Activated CD4-positive, alpha-beta T cell treated with anti-CD3 and anti-CD28 coated beads, Interleukin-2, amount 10 ng/mL, durations not matched to agents 24 days and 14 days (primary cell): Measurements from ENCODE around the gene TAF7L. TPM values are rescaled to one million over a fixed set of nuclear protein-coding genes. Genes with fewer than 3 reads are reported as not detected.

Source experiments
- total RNA-seq: library from RNA; stranded (reverse); gene quantifications from 2 replicates; pipeline ENCODE4 v1.2.3, GENCODE V29; 2022

Gene TAF7L
- total RNA-seq, 1 donor from 2014 or later, result 0.19 TPM

Other genes starting within 250 kb of the TAF7L start
- 19.7 and 19.8 TPM in 2 replicates for gene TRMT2B, start 239.2 kb downstream of the TAF7L start, total RNA-seq
- not detected in 2 replicates for gene TMEM35A, start 212.5 kb downstream of the TAF7L start, total RNA-seq
- gene CENPI, start 193.1 kb downstream of the TAF7L start, total RNA-seq, result 14.9 and 19.4 TPM in 2 replicates
- gene DRP2, start 71.5 kb downstream of the TAF7L start, total RNA-seq, result 0.28 and 0.31 TPM in 2 replicates
- 28.3 and 32.8 TPM in 2 replicates for gene TIMM8A, start 57.4 kb upstream of the TAF7L start, total RNA-seq
- not detected in 2 replicates for gene BTK, start 94.9 kb upstream of the TAF7L start, total RNA-seq
- 252 and 278 TPM in 2 replicates for gene RPL36A, start 99.7 kb upstream of the TAF7L start, total RNA-seq
- 66.6 and 70.7 TPM in 2 replicates for gene GLA, start 116.6 kb upstream of the TAF7L start, total RNA-seq
- 19.9 and 21.5 TPM in 2 replicates for gene HNRNPH2, start 116.9 kb upstream of the TAF7L start, total RNA-seq
- gene ARMCX4, start 194.1 kb upstream of the TAF7L start, total RNA-seq, result 3.1 and 4.2 TPM in 2 replicates